GM18499 (cell line): ENCODE measurements around the gene FN1.

Experiments
- ATAC-seq: cut with Tn5 transposase; IDR thresholded peaks from one replicate; pipeline ENCODE4 v1.9.1; 2021; ENCODE audit warnings: moderate number of reproducible peaks; ENCODE audit not compliant: insufficient read depth, unreplicated experiment

The FN1 gene

DNA sequence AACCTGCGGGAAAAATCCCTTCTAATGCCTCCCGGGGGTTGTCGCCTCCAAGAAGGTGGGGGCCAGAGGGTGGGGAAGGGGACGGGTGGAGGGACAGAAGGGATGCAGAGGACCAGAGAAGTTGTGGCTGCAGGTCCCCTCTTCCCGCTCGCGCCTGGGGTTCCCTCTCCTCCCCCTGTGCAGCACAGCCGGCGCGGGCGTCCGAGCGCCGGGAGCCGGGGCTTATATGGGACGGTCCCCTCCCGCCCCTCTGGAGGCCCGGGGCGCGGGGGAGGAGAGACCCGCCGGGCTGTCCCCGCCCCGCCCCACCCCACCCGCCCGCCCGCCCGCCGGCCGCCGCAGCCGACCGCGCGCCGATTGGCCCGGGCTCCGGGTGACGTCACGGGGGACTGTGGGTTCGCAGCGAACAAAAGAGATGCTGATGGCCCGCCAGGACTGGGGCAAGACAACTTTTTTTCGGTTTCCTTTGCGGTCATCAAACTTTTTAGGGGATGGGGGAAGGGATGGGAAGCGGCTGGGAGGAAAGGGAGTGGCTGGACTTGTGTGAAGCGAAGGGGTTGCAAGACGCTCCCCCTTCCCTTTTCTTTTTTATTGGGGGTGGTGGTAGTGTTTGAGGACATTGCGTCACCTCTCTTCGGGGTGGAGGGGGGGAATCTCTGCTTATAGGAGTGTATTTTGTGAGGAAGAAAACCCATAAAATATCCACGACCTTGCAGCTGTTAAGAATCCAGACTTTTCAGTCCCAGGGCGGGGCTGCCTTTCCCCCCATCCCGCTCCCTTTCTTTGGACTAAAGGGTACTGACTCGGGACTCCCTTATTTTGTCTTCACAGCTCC, at the start of gene FN1:
TSS of gene FN1 (minus strand) at position 199 of the 835 bp plus-strand sequence. CDS start 266 bp downstream, outside the sequence.
- peak; percentile 59 for ATAC-seq

DNA sequence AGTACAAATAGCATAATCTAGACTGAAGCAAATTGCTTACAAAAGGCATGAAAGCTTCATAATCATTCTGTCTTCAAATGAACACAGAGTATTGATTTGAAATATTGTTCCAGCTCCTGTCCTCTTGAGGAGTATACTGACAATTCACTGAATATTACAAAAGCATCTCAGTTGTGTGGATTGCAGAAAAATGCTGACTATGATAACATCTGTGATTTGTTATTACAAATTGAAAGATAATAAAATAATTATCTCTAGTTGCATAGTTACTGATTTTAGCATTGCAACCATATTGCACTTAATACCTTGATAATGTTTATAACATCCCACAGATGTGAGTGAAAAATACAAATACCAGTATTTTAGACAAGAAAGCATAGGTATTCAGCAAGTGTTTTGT, 49.2 kb upstream of the FN1 start:
- no peak for ATAC-seq

DNA sequence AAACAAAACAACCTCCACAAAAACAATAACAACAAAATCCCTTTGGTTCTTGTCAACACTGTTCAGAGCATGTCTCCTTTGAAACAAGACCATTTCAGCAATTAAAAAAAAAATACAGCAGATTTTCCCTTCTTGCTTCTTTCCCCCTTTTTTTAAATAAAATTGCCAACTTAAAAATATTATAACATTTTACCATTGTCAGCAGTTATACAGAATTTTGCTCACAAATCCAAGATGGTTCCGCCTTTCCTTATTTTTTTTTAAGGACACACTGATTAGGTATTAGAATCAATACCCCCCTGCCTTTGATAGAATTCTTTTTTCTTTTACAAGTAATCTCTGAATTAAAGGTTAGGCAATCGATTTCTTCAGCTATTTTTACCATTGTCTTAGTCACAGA, 48.7 kb upstream of the FN1 start:
- ATAC-seq, result no peak

DNA sequence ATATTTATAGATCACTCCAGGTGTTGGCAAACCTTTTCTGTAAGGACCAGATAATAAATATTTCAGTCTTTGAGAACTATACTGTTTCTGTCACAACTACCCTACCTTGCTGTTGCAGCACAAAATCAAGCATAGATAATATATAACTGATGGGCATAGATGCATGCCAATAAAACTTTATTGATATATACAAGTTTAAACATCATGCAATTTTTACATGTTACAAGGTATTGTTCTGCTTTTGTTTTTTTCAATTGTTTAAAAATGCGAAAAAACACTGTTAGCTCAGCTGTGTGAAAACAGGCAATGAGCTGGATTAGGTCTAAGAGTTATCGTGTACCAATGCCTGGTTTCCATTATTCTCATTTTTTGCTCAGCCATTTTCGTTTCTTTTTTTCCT, 47.6 kb upstream of the FN1 start:
- ATAC-seq, result no peak

DNA sequence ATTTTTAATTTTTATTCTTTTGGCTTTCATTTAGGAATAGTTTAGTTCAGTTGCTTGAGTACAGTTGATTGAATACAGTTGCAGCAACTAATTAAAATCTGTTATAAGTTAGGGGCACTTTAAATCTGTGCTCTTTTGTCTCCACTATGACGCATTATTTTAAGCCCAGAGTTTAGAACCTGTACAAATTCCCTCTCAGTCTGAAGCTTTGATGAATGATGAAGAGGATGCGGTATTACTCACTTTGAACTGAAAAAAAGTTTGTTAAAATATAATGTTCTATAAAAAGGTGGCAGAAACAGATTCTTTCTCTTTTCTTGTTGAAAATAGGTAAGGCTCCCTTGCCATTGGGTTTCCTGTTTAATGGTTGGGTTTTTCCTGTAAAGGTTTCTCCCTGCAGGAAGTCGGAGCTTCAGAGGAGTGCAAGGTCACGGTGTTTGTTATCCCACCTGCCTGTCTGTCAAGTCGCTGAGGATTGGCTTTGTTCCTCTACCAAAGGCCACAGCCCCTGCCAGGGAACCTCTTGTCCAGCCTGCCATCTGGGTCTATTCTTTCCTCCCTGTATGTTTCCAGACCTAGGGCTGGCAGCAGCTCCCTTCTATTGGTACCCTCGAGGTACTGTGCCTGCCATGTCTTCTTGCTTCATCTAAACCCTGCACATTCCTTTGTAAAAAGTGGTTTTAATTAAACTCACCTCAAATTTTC, 43.8 kb upstream of the FN1 start:
- ATAC-seq, result no peak

DNA sequence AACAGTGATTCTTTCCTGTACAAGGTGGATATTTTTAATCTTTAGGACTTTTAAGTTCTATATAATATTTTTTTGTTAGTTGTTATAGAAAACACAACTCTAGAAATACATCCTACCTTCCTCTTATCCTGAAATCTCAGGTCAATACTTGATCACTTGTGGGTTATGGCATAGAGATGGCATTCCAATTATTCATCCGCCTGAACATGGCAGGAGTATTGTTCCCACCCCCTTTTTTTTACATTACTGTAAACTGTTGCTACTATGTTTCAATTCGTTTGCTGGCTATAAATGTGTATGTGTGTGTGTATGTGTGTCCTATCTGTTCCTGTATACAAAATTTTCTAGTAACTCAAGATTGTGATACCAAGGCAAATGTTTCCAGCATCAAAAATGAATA, 43.3 kb upstream of the FN1 start:
- no peak for ATAC-seq

DNA sequence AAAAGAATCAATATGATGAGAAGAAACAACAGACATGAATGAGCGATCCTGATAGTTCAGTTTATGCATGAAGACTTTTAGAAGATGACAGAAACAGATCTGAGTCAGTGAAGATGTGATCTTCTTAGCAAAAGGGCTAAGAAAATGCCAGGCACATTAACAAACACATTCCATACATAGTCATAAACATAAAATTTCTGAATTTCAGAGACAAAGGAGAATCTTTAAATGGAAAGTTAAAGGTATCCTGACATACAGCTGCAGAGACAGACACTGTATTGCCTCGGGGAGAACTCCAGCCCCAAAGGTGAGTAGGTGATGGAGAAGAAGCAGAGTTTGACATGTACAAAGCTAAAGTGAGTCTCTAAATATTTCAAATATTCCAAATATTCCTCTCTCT, 40.6 kb upstream of the FN1 start:
- no peak for ATAC-seq

DNA sequence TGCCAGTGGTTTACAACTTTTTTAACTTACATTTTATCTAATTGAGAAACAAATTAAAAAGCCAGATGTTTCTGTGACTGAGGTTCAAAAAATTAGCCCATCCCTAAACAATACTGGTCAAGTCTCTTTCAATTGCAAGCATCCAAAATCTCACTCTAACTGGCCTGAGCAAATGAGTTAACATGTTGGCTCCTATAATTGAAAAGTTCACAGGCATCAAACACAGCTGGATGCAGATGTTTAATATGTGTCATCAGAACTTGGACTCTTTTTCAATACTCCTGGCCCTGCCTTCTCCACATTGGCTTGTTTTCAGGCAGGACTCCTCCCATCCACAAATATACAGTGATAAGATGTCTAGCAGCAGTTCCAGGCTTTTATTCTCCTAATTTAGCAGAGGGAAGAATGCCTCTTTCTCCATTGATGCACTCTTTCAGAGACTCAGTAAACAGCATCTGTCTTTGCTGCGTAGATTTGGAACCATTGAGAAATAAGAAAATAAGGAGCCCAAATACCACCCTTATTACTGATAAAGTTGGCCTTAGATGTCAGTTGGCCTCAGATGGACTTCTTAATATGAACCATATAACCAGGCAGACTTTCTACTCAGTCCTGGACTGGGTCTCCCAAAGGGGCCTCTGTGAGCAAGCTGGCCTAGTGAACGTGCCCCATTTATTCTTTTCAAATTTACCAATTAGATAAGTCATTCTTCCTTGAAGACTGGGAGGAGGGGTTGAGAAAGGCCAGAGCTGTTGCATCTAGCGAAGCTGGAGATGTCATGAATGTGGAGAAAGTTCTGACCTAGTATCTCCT, 30.4 kb upstream of the FN1 start:
- ATAC-seq, result no peak

DNA sequence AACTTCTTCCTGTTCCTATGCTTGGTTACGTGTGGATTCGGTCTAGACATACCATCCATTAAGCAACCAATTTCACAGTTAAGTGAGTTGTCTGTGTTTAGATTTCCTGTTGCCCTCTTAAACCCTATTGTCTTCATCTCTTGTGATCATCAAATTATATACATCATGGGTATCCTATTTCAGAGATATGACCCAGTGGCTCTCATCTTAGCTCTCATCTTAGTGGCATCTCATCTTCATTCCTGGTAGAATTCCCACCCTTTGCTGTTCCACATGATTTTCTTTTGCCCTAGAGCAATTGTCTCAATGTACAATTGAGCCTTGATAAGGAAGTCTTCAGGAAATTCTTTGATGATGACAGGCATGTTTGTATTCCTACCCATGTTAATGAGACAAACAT, 29.4 kb upstream of the FN1 start:
- ATAC-seq, result no peak

DNA sequence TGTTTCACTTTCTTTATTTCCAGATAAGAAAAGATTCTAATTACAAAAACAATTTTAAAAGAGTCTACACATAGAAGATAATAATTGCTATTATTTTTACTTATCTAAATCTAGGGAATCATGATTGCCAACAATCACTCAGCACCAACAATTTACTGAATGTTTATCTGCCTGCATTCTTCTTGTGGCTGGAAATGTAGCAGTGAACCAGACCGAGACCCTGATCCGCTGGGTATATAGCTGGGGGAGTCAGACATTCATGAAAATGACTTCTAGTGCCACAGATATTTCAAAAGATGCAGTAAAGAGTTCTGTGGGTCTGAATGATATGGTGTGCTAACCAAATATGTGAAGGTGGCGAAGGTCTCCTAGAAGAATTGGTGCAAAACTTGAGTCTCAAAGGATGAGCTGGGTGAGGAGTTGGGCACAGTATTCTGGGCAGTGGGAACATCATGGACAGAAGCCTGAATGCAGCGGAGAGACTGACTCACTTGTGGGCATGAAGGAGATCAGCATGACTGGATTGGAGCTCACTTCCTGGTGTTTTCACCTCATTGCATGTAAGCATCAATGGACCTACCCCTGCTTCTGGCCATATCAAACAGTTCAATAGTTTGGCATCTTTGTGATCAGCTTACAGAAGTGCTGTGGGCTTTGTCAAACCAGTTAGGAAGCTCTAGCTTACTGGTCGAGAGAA, 26.1 kb upstream of the FN1 start:
- no peak for ATAC-seq

DNA sequence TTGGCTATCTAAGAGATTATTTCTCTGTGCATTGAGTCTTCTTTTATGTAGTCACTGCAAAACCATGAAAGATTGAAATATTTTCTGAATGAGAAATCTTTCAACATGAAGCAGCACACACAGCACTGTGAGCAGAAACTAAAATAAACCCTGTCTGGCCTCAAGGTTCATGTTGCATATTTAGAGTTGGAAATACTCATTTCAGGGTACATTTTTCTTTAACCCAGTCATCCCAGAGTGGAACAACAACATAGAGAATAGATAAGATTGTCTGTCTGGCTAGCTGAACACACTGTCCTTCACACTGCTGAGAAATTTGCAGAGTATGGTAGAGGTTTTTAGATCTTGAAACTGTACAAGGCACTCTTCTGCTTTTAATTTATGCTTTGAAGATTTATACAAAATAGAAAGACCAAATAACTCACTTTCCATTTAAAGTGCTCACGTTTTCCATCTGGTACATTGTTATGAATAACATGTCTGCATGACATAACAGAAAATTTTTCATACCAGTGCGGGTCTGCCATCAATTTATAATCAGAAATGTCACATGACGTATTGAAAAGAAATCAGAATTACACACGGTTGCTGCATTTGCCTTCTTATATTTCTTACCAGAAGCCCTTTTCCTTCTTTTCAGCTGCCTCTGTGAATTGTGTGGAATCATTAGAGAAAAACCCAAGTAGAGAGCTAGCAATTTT, 25.0 kb upstream of the FN1 start:
- no peak for ATAC-seq

DNA sequence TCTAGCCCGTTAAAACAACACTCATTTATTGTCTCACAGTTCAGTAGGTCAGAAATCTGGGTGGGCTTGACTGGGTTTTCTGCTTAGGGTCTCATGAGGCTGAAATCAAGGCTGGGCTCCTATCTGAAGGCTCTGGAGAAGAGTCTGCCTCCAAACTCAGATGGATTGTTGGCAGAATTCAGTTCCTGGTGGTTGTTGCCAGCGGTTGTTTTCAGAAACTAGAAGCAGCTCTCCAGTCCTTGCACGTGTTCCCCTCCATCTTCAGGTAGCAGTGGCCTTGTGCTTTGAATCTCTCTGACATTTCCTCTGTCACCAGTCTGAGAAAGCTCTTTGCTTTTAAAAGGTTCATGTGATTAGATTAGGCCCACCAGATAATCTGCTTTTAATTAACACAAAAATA, 20.1 kb upstream of the FN1 start:
- no peak for ATAC-seq

DNA sequence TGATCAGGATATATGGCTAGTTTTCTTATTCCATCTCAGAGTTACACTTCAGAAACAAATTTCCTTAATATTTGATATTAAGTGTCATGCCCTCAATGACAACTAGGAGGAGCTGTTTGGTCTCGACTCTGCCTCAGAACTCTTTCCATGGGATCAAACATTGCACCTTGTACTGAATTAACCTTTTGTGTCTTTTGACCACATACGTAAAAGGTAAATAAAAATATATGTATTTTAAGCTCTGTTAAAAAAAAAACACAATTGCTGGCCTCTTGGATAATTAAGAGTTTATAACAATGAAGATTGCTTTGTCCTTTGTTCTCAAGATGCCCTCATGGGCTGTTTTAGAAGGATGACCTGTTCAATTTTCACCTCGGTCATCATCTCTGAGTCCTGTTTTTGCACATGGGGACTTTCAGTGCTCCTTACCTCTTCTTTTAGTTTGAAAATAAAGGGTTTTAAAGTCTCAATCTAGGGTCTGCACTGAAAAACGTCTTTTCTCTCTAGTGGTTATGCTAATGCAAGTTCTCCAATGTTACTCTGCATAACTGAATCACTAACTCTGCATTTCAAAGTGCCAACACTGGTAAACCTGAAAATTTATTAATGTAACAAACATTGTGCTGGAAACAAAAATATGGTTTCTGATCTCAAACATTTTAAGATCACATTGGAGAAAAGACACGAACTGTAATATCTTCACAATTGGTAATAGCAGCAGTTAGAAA, 18.8 kb upstream of the FN1 start:
- ATAC-seq, result no peak

DNA sequence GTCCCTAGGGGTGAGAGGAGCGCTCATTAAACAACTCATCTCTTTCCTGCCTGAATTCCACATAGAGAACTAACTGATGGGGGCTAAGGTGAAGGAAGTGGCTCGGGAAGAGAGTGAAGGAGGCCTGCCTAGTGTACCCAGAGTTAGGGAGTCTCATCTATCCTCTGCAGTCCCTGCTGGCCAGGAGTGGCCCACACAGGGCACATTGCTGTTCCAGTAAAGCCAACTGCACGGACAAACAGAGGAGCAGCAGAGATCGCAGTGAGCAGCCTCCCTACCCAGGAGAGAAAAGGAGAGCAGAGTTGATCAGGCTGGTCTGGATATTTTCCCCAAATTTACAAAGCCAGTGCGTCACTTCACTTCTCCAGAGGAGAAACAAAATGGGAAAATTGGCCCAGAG, 16.9 kb upstream of the FN1 start:
- no peak for ATAC-seq

DNA sequence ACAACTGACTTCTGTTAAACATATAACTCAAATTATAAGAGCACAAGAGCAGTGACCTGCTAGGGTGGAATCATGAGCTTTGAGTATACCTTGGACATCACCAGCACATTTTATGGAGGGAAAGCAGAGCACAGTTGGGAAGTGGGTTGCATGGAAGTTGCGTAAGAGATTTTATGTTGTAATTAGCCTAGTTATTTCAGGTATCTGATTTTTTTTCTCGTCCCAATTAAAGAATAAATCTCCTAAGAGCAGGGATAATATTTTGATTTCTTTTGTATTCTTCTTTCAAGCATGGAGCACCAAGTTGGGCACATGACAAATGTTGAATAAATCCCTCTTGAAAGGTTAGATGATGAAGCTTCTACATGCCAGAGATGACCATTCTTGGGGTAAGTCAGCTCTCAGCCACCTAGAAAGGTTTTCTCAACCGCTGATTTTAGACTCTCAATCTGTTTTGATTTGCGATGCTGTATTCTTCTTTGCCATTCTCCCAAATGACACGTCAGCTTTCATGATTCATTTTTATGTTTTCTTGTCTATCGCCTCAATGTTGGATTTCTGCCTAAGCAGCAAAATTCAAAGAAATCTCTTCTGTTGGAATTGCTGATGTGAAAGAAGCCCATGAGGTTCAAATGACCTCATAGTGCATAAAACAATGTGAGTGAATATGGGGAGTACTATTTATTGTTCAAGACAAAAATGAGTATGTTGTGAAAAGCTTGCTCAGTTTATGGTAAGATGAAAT, 15.3 kb upstream of the FN1 start:
- ATAC-seq, result no peak

DNA sequence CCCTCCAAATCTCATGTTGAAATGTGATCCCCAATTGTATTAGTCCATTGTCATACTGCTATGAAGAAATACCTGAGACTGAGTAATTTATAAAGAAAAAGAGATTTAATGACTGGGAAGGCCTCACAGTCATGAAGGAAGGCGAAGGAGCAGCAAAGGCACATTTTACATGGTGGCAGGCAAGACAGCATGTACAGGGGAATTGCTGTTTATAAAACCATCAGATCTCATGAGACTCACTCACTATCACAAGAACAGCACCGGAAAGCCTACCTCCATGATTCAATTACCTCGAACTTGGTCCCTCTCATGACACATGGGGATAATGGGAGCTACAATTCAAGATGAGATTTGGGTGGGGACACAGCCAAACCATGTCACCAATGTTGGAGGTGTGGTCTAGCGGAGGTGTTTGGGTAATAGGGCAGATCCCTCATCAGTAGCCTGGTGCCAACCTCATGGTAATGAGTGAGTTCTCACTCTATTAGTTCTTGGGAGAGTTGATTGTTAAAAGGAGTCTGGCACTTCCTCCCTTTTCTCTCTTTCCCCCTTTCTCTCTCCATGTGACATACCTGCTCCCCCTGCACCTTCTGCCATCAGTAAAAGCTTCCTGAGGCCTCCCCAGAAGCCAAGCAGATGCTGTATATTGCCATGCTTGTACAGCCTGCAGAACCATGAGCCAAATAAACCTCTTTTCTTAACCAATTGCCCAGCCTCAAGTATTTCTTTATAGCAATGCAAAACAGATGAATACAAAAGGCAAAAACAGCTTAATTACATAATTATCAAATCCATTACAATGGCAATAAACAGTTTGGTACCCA, 14.5 kb upstream of the FN1 start:
- no peak for ATAC-seq

DNA sequence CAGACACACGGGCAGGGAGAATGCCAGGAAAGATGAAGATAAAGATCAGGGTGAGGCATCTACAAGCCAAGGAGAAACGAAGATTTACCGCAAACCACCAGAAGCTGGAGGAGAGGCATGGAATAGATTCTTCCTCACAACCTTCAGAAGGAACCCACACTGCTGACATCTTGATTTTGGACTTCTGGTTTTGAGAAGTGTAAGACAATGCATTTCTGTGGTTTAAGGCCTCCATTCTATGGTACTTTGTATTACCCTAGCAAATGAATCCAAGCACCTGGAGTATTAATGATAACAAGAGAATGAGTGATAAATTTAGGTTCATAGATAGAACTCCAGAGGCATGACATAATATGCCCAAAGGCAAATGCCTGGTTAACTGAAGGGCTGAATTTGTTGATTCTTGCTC, 11.8 kb upstream of the FN1 start:
- ATAC-seq, result no peak

DNA sequence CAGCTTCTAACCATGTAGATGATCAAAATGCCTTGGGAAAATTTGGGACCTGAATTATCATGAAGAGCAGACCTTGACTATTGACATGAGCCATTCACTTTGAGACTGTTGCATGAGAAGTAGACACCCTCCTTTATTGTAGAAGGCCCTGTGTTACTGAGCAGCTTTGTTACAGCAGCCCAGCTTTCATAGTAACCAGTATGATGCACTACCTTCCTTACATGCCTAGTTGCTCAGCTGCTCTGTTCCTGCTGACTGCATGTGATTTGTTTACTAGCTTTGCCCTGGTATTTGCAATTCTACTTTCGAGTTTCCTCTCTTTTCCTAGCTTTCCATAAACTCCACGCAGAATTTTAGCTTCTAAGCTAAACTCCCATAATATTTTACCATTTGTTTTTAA, 11.2 kb upstream of the FN1 start:
- ATAC-seq, result no peak
